Breast epithelium (tissue), 3 donors: ENCODE measurements around the gene GRID2IP.

Source experiments
- POLR2AphosphoS5 ChIP-seq, 3 donors: sonication (generic); formaldehyde crosslinking; IDR thresholded peaks; one replicate each; pipeline ENCODE4 v1.6.1; 2017; ENCODE audit warnings: antibody characterized with exemption in 3 of 3
- TF ChIP-seq, protein P1 (sequence below), 3 donors: fragments of 450-650 bp; IDR thresholded peaks; one replicate each; pipeline ENCODE4 v1.5.1; 2016 to 2017; ENCODE audit warnings: antibody characterized with exemption in 3 of 3, mild to moderate bottlenecking in 3 of 3, moderate library complexity in 3 of 3

DNA sequence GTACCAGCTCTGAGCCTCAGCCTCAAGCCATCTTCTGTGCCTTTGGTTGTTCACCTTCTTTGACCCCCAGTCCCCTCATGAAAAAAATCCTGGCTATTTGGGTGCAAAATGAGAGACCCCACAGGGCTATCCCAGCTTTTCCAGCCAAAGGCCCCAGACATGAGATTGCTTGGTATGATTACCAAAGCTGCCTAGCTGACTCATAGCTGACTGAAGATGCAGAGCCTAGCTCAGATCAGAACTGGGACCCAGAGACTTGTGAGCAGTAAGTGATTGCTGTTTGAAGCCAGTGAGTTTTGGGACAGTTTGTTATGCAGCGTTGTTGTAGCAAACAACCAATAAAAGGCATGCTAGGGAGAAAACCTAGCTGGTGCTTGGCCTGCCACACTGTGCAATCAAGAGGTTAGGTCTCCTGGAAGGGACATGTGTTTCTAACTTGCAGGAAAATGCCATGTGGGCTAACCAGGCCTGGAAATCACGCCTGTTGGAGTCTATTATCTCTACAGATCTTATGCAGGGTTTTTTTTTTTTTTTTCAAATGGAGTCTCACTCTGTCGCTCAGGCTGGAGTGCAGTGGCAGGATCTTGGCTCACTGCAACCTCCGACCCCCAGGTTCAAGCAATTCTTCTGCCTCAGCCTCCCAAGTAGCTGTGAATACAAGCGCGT lies 55.5 kb downstream of the GRID2IP start:
- no peak for TF ChIP-seq POLR2AphosphoS5 (IDR thresholded peaks at IDR 0.05)
- TF ChIP-seq, protein P1, sequence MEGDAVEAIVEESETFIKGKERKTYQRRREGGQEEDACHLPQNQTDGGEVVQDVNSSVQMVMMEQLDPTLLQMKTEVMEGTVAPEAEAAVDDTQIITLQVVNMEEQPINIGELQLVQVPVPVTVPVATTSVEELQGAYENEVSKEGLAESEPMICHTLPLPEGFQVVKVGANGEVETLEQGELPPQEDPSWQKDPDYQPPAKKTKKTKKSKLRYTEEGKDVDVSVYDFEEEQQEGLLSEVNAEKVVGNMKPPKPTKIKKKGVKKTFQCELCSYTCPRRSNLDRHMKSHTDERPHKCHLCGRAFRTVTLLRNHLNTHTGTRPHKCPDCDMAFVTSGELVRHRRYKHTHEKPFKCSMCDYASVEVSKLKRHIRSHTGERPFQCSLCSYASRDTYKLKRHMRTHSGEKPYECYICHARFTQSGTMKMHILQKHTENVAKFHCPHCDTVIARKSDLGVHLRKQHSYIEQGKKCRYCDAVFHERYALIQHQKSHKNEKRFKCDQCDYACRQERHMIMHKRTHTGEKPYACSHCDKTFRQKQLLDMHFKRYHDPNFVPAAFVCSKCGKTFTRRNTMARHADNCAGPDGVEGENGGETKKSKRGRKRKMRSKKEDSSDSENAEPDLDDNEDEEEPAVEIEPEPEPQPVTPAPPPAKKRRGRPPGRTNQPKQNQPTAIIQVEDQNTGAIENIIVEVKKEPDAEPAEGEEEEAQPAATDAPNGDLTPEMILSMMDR (IDR thresholded peaks at IDR 0.05), result no peak
